B cell (primary cell): ENCODE data around the gene CCDC97.

ENCODE experiments used
- CTCF ChIP-seq: fragments of 200-600 bp; IDR thresholded peaks from one replicate; pipeline ENCODE4 v1.8.0; 2022; ENCODE audit warnings: antibody characterized with exemption, mild to moderate bottlenecking
- EZH2 ChIP-seq: IDR thresholded peaks from 2 replicates; pipeline ENCODE4 v1.6.1; 2012; ENCODE audit warnings: borderline replicate concordance, low read depth, mild to moderate bottlenecking, moderate library complexity, low read length; ENCODE audit not compliant: insufficient read depth, poor library complexity, severe bottlenecking

- TF ChIP-seq CTCF (no peak), EZH2 (no peak)
Observed at GRCh38 chr19:41311072-41311471, 1.1 kb downstream of the CCDC97 start.
